GM19328 (cell line): ENCODE data around the gene LSS.
"Not testable (repeated sequence)": the region's sequence is repeated elsewhere in the genome, so short reads cannot be mapped to it uniquely, and the experiment has no call there.

ENCODE experiments used
- ATAC-seq: cut with Tn5 transposase; IDR thresholded peaks from one replicate; pipeline ENCODE4 v1.9.1; 2021; ENCODE audit warnings: mild to moderate bottlenecking, moderate library complexity; ENCODE audit not compliant: unreplicated experiment

The LSS gene

DNA sequence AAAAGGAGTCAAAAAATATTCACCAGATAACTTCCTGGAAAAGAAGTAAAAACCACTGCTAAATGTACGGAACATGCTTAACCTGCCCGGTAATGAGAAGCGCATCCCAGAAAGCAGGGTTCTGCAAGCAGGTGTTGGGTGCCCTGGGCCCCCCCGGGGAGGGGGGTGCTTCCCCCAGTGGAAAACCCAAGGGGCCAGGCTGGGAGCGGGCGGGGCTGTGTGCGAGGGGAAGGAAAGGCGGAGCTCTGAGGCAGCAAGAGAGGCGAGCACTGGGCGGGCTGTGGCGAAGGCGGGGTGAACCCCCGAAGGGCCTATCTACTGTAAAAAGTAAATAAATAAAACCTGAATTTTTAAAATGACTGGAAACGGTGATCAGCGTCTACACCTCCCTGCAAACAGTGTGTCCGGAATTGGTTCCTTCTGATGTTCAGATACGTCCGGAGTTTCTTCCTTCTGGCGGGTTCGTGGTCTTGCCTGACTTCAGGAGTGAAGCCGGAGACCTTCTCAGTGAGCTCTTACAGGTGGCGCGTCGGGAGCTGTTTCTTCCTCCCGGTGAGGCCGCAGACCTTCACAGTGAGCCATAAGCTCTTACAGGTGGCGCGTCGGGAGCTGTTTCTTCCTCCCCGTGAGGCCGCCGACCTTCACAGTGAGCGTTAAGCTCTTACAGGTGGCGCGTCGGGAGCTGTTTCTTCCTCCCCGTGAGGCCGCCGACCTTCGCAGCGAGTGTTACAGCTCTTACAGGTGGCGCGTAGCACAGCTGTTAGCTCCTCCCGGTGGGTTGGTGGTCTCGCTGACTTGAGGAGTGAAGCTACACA, 86.6 kb downstream of the LSS start:
- ATAC-seq, result no peak

DNA sequence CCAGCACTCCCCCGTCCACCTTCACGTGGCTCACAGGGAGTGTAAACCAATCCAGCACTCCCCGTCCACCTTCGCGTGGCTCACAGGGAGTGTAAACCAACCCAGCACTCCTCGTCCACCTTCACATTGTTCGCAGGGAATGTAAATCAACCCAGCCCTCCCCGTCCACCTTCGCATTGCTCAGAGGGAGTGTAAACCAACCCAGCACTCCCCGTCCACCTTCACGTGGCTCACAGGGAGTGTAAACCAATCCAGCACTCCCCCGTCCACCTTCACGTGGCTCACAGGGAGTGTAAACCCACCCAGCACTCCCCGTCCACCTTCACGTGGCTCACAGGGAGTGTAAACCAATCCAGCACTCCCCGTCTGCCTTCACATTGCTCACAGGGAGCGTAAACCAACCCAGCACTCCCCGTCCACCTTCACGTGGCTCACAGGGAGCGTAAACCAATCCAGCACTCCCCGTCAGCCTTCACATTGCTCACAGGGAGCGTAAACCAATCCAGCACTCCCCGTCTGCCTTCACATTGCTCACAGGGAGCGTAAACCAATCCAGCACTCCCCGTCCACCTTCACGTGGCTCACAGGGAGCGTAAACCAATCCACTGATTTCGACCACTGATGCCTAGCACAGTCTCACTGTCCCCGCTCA, 88.1 kb downstream of the LSS start:
- ATAC-seq, result not testable (repeated sequence)

DNA sequence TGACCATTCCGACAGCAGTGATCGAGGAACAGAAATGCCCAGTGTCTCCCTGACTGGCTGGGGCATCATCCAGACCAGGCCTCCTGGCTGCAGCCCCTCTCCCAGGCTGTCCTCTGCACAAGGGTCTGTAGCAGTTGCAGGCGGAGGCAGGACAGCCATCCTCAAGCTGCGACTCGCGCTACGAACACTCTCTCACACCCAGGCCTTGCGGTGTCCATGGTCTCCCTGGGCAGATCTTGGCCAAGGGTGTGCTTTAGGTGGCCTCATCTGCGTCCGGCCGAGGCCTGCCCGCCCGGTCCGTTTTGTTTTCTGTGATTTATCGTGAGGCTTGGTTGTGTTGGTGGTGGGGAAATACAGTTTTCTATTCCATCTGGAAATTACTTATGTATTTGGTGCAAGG, 88.9 kb downstream of the LSS start:
- no peak for ATAC-seq

DNA sequence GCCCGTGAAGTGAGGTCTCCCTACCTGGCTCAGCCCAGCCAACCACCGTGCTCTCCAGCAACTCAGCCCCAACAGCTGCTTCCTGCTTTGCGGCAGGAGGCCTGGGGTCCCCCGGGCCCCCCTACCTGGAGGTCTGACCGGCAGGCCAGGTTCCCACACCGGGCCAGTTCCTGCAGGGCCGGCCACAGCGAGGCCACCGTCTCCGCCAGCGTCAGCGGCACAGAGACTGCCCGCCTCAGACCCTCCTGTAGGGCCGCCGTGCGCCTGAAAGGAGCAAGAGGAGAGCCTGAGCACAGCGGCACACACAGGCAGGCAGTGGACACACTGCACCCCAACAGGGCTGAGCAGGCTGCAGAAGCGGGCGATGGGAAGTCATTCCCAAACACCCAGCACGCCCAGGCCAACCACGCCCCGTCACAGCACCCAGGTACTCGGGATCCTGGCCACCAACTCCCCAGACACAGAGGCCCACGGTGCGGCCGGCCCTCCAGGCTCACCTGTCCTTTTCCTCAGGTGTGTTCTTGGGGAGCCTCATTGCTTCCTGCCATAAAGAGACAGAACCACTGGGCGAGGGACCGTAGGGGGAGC, 90.1 kb downstream of the LSS start:
- no peak for ATAC-seq
